ENCODE measurements around the gene APOL2.
A peak's percentile ranks its signal among the peaks of the same experiment; 100 is the strongest.
"Not testable (repeated sequence)": the region's sequence is repeated elsewhere in the genome, so short reads cannot be mapped to it uniquely, and the experiment has no call there.

Gene APOL2

DNA sequence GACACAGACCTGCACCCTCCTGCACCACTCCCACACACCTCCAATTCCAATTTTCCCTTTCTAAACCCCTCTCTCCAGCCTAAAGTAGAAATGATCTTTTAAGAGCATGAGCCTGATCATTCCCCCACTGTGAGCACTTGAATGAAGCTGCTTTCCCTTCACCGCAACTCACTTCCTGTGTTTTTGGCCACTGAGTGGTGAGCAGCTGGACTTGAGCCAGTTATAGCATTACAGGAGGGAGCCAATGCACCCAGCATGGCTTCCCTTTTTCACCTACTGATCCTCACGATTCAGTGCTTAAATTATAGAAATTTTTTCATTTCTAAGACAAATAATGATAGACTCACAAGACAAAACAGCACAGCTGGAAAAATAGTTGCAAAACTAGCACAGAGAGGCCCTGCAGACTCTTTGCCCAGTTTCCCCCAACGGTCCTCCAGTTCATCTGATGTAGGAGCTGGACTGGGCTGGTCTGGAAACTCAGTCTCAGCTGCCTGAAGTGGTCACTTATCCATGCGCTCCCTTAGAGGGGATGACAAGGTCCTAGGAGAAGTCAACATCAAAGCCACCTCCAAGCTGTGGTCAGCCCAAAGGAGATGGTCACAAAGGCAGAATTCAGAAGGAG lies 28.0 kb downstream of the APOL2 start:
- no peak overlapping the region for H2AFZ ChIP-seq (ENCODE audit: low read length)

DNA sequence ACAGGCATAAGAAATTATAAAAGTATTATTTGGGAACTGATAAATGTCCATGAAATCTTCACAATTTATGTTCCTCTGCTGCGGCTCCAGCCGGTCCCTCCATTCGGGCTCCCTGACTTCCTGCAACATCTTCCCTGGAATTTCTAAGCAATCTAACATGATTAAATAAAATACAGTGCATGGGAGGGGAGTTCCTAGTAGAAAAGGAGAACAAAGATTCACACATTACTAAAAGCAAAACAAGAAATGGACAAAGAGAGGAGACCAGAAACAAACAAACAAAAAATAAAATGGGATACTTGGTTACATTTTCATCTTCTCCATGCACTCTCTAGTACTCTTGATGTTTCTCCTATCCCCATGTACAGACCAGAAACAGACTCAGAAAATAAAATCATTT lies 29.1 kb downstream of the APOL2 start:
- Histone ChIP-seq H3F3A (ENCODE audit: insufficient read depth, low read length) (0 out of 2 replicates have a peak, but pooled peaks cover 3% of the 10 kb centered on the region), H2AFZ (ENCODE audit: low read length) (no peak overlapping the region), H3K4me2 (ENCODE audit: low read depth, low read length) (no peak overlapping the region), H3K9me3 (replicated peaks; ENCODE audit: insufficient read depth, low read length) (no peaks in the 10 kb centered on the region), H3K27me3 (replicated peaks; ENCODE audit: insufficient read depth, low read length) (no peaks in the 10 kb centered on the region), H3K4me3 (ENCODE audit: low read length) (no peak overlapping the region), H3K27ac (ENCODE audit: low read length) (no peak overlapping the region), H3K36me3 (replicated peaks; ENCODE audit: insufficient read depth, low read length) (no peaks in the 10 kb centered on the region), H3K9ac (ENCODE audit: low read length) (no peak overlapping the region), H4K20me1 (ENCODE audit: insufficient read depth, low read length) (no peaks in the 10 kb centered on the region), H3K79me2 (ENCODE audit: low read length) (no peaks in the 10 kb centered on the region), H3K9me2 (replicated peaks; ENCODE audit: insufficient read depth, low read length) (no peaks in the 10 kb centered on the region), H3K4me1 (ENCODE audit: low read length) (no peaks in the 10 kb centered on the region)
- DNase-seq: no peak
- TF ChIP-seq EZH2 (optimal IDR thresholded peaks at IDR 0.05; ENCODE audit: low read depth, low read length) (no peak), EZH2phosphoT487 (IDR thresholded peaks at IDR 0.05; ENCODE audit: low read length) (no peak)
- TF ChIP-seq, protein P1, sequence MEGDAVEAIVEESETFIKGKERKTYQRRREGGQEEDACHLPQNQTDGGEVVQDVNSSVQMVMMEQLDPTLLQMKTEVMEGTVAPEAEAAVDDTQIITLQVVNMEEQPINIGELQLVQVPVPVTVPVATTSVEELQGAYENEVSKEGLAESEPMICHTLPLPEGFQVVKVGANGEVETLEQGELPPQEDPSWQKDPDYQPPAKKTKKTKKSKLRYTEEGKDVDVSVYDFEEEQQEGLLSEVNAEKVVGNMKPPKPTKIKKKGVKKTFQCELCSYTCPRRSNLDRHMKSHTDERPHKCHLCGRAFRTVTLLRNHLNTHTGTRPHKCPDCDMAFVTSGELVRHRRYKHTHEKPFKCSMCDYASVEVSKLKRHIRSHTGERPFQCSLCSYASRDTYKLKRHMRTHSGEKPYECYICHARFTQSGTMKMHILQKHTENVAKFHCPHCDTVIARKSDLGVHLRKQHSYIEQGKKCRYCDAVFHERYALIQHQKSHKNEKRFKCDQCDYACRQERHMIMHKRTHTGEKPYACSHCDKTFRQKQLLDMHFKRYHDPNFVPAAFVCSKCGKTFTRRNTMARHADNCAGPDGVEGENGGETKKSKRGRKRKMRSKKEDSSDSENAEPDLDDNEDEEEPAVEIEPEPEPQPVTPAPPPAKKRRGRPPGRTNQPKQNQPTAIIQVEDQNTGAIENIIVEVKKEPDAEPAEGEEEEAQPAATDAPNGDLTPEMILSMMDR (IDR thresholded peaks at IDR 0.05; ENCODE audit: low read length): no peak

More for the DNA sequence above, 28.0 kb downstream of the APOL2 start:
- H3K9me2 ChIP-seq (replicated peaks; ENCODE audit: insufficient read depth, low read length): no peaks in the 10 kb centered on the region
- H3K4me3 ChIP-seq (ENCODE audit: low read length): no peak overlapping the region
- H4K20me1 ChIP-seq (ENCODE audit: insufficient read depth, low read length): no peaks in the 10 kb centered on the region
- no peaks in the 10 kb centered on the region for H3K79me2 ChIP-seq (ENCODE audit: low read length)
- no peak overlapping the region for H3K27ac ChIP-seq (ENCODE audit: low read length)
- TF ChIP-seq, protein P1 (IDR thresholded peaks at IDR 0.05; ENCODE audit: low read length): no peak
- TF ChIP-seq EZH2 (optimal IDR thresholded peaks at IDR 0.05; ENCODE audit: low read depth, low read length) (no peak), EZH2phosphoT487 (IDR thresholded peaks at IDR 0.05; ENCODE audit: low read length) (no peak)
- H3K9ac ChIP-seq (ENCODE audit: low read length): no peak overlapping the region
- no peaks in the 10 kb centered on the region for H3K9me3 ChIP-seq (replicated peaks; ENCODE audit: insufficient read depth, low read length)
- H3K4me1 ChIP-seq (ENCODE audit: low read length): no peaks in the 10 kb centered on the region
- H3K27me3 ChIP-seq (replicated peaks; ENCODE audit: insufficient read depth, low read length): no peaks in the 10 kb centered on the region
- DNase-seq: peak; percentile 21
- H3F3A ChIP-seq (ENCODE audit: insufficient read depth, low read length): 0 out of 2 replicates have a peak, but pooled peaks cover 3% of the 10 kb centered on the region
- no peaks in the 10 kb centered on the region for H3K36me3 ChIP-seq (replicated peaks; ENCODE audit: insufficient read depth, low read length)
- no peak overlapping the region for H3K4me2 ChIP-seq (ENCODE audit: low read depth, low read length)

DNA sequence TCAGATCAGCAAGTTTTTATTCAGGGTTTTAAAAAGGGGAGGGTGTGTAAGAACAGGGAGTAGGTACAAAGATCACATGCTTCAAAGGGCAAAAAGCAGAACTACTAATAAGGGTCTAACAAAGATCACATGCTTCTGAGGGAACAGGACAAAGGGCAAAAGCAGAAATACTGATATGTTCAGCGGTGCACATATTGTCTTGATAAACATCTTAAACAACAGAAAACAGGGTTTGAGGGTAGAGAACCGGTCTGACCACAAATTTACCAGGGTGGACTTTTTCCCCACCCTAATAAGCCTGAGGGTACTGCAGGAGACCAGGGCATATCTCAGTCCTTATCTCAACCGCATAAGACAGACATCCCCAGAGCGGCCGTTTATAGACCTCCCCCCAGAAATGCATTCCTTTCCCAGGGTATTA lies 29.8 kb downstream of the APOL2 start:
- H3F3A ChIP-seq (ENCODE audit: insufficient read depth, low read length); H3K9me3 ChIP-seq (replicated peaks; ENCODE audit: insufficient read depth, low read length); H3K4me1 ChIP-seq (ENCODE audit: low read length); H2AFZ ChIP-seq (ENCODE audit: low read length); H3K4me3 ChIP-seq (ENCODE audit: low read length); DNase-seq; H3K27ac ChIP-seq (ENCODE audit: low read length); H3K9ac ChIP-seq (ENCODE audit: low read length); H3K27me3 ChIP-seq (replicated peaks; ENCODE audit: insufficient read depth, low read length); H4K20me1 ChIP-seq (ENCODE audit: insufficient read depth, low read length); H3K9me2 ChIP-seq (replicated peaks; ENCODE audit: insufficient read depth, low read length); H3K36me3 ChIP-seq (replicated peaks; ENCODE audit: insufficient read depth, low read length); H3K4me2 ChIP-seq (ENCODE audit: low read depth, low read length); H3K79me2 ChIP-seq (ENCODE audit: low read length): not testable (repeated sequence)

DNA sequence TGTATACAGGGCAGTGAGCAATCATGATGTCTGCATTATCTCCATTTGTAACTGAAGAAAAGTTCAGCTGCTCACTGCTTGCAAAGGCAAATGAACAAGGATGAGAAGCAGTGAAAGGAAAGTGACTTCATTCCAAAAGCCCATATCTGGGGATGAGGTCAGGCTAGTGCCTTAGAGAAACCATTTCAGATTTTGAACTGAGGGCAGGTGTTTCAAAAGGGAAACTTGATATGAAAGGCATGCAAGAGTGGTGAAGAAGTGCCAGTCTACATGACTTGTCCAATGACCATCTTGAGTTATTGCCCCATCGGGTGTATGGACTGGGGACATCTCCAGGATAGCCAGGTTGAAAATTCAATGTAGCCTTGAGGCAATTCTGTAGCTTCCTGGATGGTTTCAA lies 30.4 kb downstream of the APOL2 start:
- H3K27me3 ChIP-seq (replicated peaks; ENCODE audit: insufficient read depth, low read length): no peaks in the 10 kb centered on the region
- 0 out of 2 replicates have a peak, but pooled peaks cover 3% of the 10 kb centered on the region for H3F3A ChIP-seq (ENCODE audit: insufficient read depth, low read length)
- H3K36me3 ChIP-seq (replicated peaks; ENCODE audit: insufficient read depth, low read length): no peaks in the 10 kb centered on the region
- DNase-seq: no peak
- TF ChIP-seq EZH2phosphoT487 (IDR thresholded peaks at IDR 0.05; ENCODE audit: low read length): no peak
- TF ChIP-seq, protein P1 (IDR thresholded peaks at IDR 0.05; ENCODE audit: low read length): no peak
- no peak for TF ChIP-seq EZH2 (optimal IDR thresholded peaks at IDR 0.05; ENCODE audit: low read depth, low read length)
- H3K9me2 ChIP-seq (replicated peaks; ENCODE audit: insufficient read depth, low read length): no peaks in the 10 kb centered on the region
- no peak overlapping the region for H3K4me3 ChIP-seq (ENCODE audit: low read length)
- no peak overlapping the region for H2AFZ ChIP-seq (ENCODE audit: low read length)
- H3K9ac ChIP-seq (ENCODE audit: low read length): no peak overlapping the region
- H3K79me2 ChIP-seq (ENCODE audit: low read length): no peaks in the 10 kb centered on the region
- no peaks in the 10 kb centered on the region for H3K9me3 ChIP-seq (replicated peaks; ENCODE audit: insufficient read depth, low read length)
- no peaks in the 10 kb centered on the region for H3K4me1 ChIP-seq (ENCODE audit: low read length)
- no peaks in the 10 kb centered on the region for H4K20me1 ChIP-seq (ENCODE audit: insufficient read depth, low read length)
- no peak overlapping the region for H3K27ac ChIP-seq (ENCODE audit: low read length)
- no peak overlapping the region for H3K4me2 ChIP-seq (ENCODE audit: low read depth, low read length)
